ENCODE results near the gene CHD6.

DNA sequence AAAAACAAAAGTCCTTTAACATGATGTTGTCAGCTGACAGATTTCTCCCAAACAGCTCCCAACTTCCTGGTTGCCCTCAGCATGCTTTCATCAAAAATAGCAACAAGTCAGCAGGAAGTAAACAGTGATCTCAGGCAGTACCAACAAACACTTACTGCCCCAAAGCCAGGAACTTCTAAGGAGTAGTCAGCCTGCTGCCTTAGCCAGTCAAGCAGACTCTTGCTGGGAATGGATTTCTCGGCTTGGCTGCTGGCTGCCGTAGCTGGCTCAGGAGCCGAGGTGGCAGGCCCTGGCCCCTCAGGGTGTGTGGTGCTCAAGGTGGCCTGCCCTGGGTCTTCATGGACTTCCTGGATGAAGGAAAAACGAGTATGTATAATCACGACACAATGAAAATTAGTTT, 205.0 kb downstream of the CHD6 start:
- no peak for TF ChIP-seq POLR2A (IDR thresholded peaks at IDR 0.05)
- TF ChIP-seq, protein P1, sequence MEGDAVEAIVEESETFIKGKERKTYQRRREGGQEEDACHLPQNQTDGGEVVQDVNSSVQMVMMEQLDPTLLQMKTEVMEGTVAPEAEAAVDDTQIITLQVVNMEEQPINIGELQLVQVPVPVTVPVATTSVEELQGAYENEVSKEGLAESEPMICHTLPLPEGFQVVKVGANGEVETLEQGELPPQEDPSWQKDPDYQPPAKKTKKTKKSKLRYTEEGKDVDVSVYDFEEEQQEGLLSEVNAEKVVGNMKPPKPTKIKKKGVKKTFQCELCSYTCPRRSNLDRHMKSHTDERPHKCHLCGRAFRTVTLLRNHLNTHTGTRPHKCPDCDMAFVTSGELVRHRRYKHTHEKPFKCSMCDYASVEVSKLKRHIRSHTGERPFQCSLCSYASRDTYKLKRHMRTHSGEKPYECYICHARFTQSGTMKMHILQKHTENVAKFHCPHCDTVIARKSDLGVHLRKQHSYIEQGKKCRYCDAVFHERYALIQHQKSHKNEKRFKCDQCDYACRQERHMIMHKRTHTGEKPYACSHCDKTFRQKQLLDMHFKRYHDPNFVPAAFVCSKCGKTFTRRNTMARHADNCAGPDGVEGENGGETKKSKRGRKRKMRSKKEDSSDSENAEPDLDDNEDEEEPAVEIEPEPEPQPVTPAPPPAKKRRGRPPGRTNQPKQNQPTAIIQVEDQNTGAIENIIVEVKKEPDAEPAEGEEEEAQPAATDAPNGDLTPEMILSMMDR (IDR thresholded peaks at IDR 0.05) = no peak

Measured in testis (tissue), 2 donors.